IPS-18c (cell line): ENCODE results near the gene SUCLA2.

Experiments
- H3K4me3 ChIP-seq: 2 replicates; pipeline ENCODE4 v1.7.0; 2013; ENCODE audit warnings: low read depth, mild to moderate bottlenecking, low read length, moderate library complexity; ENCODE audit not compliant: insufficient read depth
- H3K9me3 ChIP-seq: one replicate; pipeline ENCODE4 v1.6.1; 2013; ENCODE audit warnings: mild to moderate bottlenecking, low read length, moderate library complexity; ENCODE audit not compliant: control insufficient read depth, insufficient read depth

Gene SUCLA2

GRCh38 chr13:48001114-48001881, at the start of gene SUCLA2:
Gene SUCLA2 (minus strand): TSS chr13:48001273. CDS start chr13:48001269, 4 bp downstream.
- Histone ChIP-seq H3K9me3 (no peaks in the 10 kb centered on the region), H3K4me3 (peak within 1 kb of the TSS; percentile 95)

- H3K9me3 ChIP-seq: no peaks in the 10 kb centered on the region
- no peak overlapping the region for H3K4me3 ChIP-seq
Measured at GRCh38 chr13:48050550-48050949, 49.5 kb upstream of the SUCLA2 start.

GRCh38 chr13:48043789-48044503, 42.9 kb upstream of the SUCLA2 start:
- no peak overlapping the region for H3K4me3 ChIP-seq
- H3K9me3 ChIP-seq: no peaks in the 10 kb centered on the region

GRCh38 chr13:48042894-48043293, 41.8 kb upstream of the SUCLA2 start:
- H3K9me3 ChIP-seq: no peaks in the 10 kb centered on the region

GRCh38 chr13:48040896-48041295, 39.8 kb upstream of the SUCLA2 start:
- no peak overlapping the region for H3K4me3 ChIP-seq
- H3K9me3 ChIP-seq: no peaks in the 10 kb centered on the region

More at GRCh38 chr13:48042894-48043293, 41.8 kb upstream of the SUCLA2 start:
- no peak overlapping the region for H3K4me3 ChIP-seq

GRCh38 chr13:48040049-48040448, 39.0 kb upstream of the SUCLA2 start:
- no peak overlapping the region for H3K4me3 ChIP-seq

GRCh38 chr13:48038761-48039160, 37.7 kb upstream of the SUCLA2 start:
- Histone ChIP-seq H3K9me3 (no peaks in the 10 kb centered on the region), H3K4me3 (peak overlapping the region; percentile 83; the same call in 1 of the 2 replicates)

More at GRCh38 chr13:48040049-48040448, 39.0 kb upstream of the SUCLA2 start:
- H3K9me3 ChIP-seq: no peaks in the 10 kb centered on the region

- Histone ChIP-seq H3K9me3 (peaks cover 3% of the 10 kb centered on the region), H3K4me3 (peak within 1 kb of the TSS; percentile 83)
Measured at GRCh38 chr13:48037346-48038173, 36.5 kb upstream of the SUCLA2 start, which contains the start of gene NUDT15. Gene NUDT15 (plus strand): TSS chr13:48037726. CDS start chr13:48037747, 21 bp downstream.

GRCh38 chr13:48029859-48030258, 28.8 kb upstream of the SUCLA2 start:
- Histone ChIP-seq H3K9me3 (peaks cover 10% of the 10 kb centered on the region), H3K4me3 (no peak overlapping the region)

- Histone ChIP-seq H3K4me3 (no peak overlapping the region), H3K9me3 (peaks cover 10% of the 10 kb centered on the region)
Measured at GRCh38 chr13:48028066-48028465, 27.0 kb upstream of the SUCLA2 start.

GRCh38 chr13:48019796-48020195, 18.7 kb upstream of the SUCLA2 start:
- H3K9me3 ChIP-seq: no peaks in the 10 kb centered on the region

GRCh38 chr13:48018637-48019036, 17.6 kb upstream of the SUCLA2 start:
- Histone ChIP-seq H3K4me3 (no peak overlapping the region), H3K9me3 (no peaks in the 10 kb centered on the region)

More at GRCh38 chr13:48019796-48020195, 18.7 kb upstream of the SUCLA2 start:
- no peak overlapping the region for H3K4me3 ChIP-seq

GRCh38 chr13:48014359-48014758, 13.3 kb upstream of the SUCLA2 start:
- no peak overlapping the region for H3K4me3 ChIP-seq
- H3K9me3 ChIP-seq: no peaks in the 10 kb centered on the region

GRCh38 chr13:48012668-48013067, 11.6 kb upstream of the SUCLA2 start:
- H3K4me3 ChIP-seq: no peak overlapping the region
- no peaks in the 10 kb centered on the region for H3K9me3 ChIP-seq

GRCh38 chr13:48010698-48011097, 9.6 kb upstream of the SUCLA2 start:
- Histone ChIP-seq H3K9me3 (no peaks in the 10 kb centered on the region), H3K4me3 (no peak overlapping the region)

- H3K9me3 ChIP-seq: no peaks in the 10 kb centered on the region
- H3K4me3 ChIP-seq: no peak overlapping the region
Measured at GRCh38 chr13:48009284-48009683, 8.2 kb upstream of the SUCLA2 start.

- Histone ChIP-seq H3K9me3 (no peaks in the 10 kb centered on the region), H3K4me3 (no peak overlapping the region)
Measured at GRCh38 chr13:48006396-48006795, 5.3 kb upstream of the SUCLA2 start.
